Neuron (in vitro differentiated cells): ENCODE data around the gene CEP170.
"Not testable (repeated sequence)": the region's sequence is repeated elsewhere in the genome, so short reads cannot be mapped to it uniquely, and the experiment has no call there.

Source experiments
- H2AFZ ChIP-seq: one replicate; pipeline ENCODE4 v1.6.1; 2013; ENCODE audit warnings: low read depth, mild to moderate bottlenecking, inconsistent platforms, low read length, moderate library complexity
- H3K27me3 ChIP-seq: one replicate; pipeline ENCODE4 v1.6.1; 2013; ENCODE audit warnings: low read length; ENCODE audit not compliant: insufficient read depth
- H3K36me3 ChIP-seq: one replicate; pipeline ENCODE4 v1.6.1; 2013; ENCODE audit warnings: low read length; ENCODE audit not compliant: insufficient read depth
- H3K4me1 ChIP-seq: one replicate; pipeline ENCODE4 v1.6.1; 2013; ENCODE audit warnings: low read length; ENCODE audit not compliant: insufficient read depth
- H3K4me3 ChIP-seq: 2 replicates; pipeline ENCODE4 v1.5.1; 2013; ENCODE audit warnings: mild to moderate bottlenecking, low read length, moderate library complexity
- H3K9me3 ChIP-seq: one replicate; pipeline ENCODE4 v1.6.1; 2013; ENCODE audit warnings: low read length

Gene CEP170

GRCh38 chr1:243164911-243165310 is 90.2 kb downstream of the CEP170 start:
- not testable (repeated sequence) for H3K36me3 ChIP-seq, H3K4me3 ChIP-seq, H2AFZ ChIP-seq, H3K27me3 ChIP-seq, H3K9me3 ChIP-seq, H3K4me1 ChIP-seq

- H3K4me1 ChIP-seq, H3K9me3 ChIP-seq, H2AFZ ChIP-seq, H3K4me3 ChIP-seq, H3K27me3 ChIP-seq: not testable (repeated sequence)
- peaks cover 11% of the 10 kb centered on the region for H3K36me3 ChIP-seq
These were observed 104.2 kb downstream of the CEP170 start for GRCh38 chr1:243150906-243151305.

GRCh38 chr1:243149120-243149519 is 106.0 kb downstream of the CEP170 start:
- not testable (repeated sequence) for H3K36me3 ChIP-seq, H3K4me3 ChIP-seq, H3K4me1 ChIP-seq, H3K9me3 ChIP-seq, H2AFZ ChIP-seq, H3K27me3 ChIP-seq

GRCh38 chr1:243147351-243147750 is 107.7 kb downstream of the CEP170 start:
- H2AFZ ChIP-seq, H3K9me3 ChIP-seq, H3K4me3 ChIP-seq, H3K27me3 ChIP-seq, H3K36me3 ChIP-seq, H3K4me1 ChIP-seq: not testable (repeated sequence)

- H3K4me1 ChIP-seq, H2AFZ ChIP-seq, H3K27me3 ChIP-seq, H3K9me3 ChIP-seq, H3K36me3 ChIP-seq, H3K4me3 ChIP-seq: not testable (repeated sequence)
These were observed 114.6 kb downstream of the CEP170 start for GRCh38 chr1:243140498-243140897.

- H2AFZ ChIP-seq, H3K4me1 ChIP-seq, H3K9me3 ChIP-seq, H3K27me3 ChIP-seq, H3K4me3 ChIP-seq: not testable (repeated sequence)
- peaks cover 16% of the 10 kb centered on the region for H3K36me3 ChIP-seq
These were observed 132.1 kb downstream of the CEP170 start for GRCh38 chr1:243122876-243123409.

- not testable (repeated sequence) for H2AFZ ChIP-seq, H3K9me3 ChIP-seq, H3K4me1 ChIP-seq, H3K27me3 ChIP-seq, H3K4me3 ChIP-seq
- peaks cover 16% of the 10 kb centered on the region for H3K36me3 ChIP-seq
These were observed 133.1 kb downstream of the CEP170 start for GRCh38 chr1:243121939-243122338.

- not testable (repeated sequence) for H2AFZ ChIP-seq, H3K36me3 ChIP-seq, H3K27me3 ChIP-seq, H3K9me3 ChIP-seq, H3K4me1 ChIP-seq, H3K4me3 ChIP-seq
These were observed 136.3 kb downstream of the CEP170 start for GRCh38 chr1:243118601-243119322.

GRCh38 chr1:243116187-243116586 is 138.9 kb downstream of the CEP170 start:
- H3K9me3 ChIP-seq, H3K4me3 ChIP-seq, H3K4me1 ChIP-seq, H3K36me3 ChIP-seq, H2AFZ ChIP-seq, H3K27me3 ChIP-seq: not testable (repeated sequence)

- H2AFZ ChIP-seq, H3K4me3 ChIP-seq, H3K9me3 ChIP-seq: not testable (repeated sequence)
These were observed 140.3 kb downstream of the CEP170 start for GRCh38 chr1:243114769-243115168.

GRCh38 chr1:243114059-243114713 is 140.9 kb downstream of the CEP170 start:
- H2AFZ ChIP-seq, H3K36me3 ChIP-seq, H3K4me1 ChIP-seq, H3K9me3 ChIP-seq, H3K4me3 ChIP-seq, H3K27me3 ChIP-seq: not testable (repeated sequence)

More at GRCh38 chr1:243114769-243115168, 140.3 kb downstream of the CEP170 start:
- not testable (repeated sequence) for H3K27me3 ChIP-seq, H3K4me1 ChIP-seq, H3K36me3 ChIP-seq

GRCh38 chr1:243107171-243107570 is 147.9 kb downstream of the CEP170 start:
- not testable (repeated sequence) for H3K9me3 ChIP-seq, H3K27me3 ChIP-seq, H3K4me3 ChIP-seq, H2AFZ ChIP-seq, H3K36me3 ChIP-seq, H3K4me1 ChIP-seq

GRCh38 chr1:243105652-243106332 is 149.3 kb downstream of the CEP170 start:
- not testable (repeated sequence) for H3K4me1 ChIP-seq, H3K36me3 ChIP-seq, H3K9me3 ChIP-seq, H3K27me3 ChIP-seq, H2AFZ ChIP-seq, H3K4me3 ChIP-seq
